NCI-H748 (cell line): ENCODE measurements around the gene SIGLEC11.
"Not testable (repeated sequence)": the region's sequence is repeated elsewhere in the genome, so short reads cannot be mapped to it uniquely, and the experiment has no call there.

Experiments used
- DNase-seq: peaks from one replicate; lab custom pipeline; 2025; ENCODE audit not compliant: unreplicated experiment; lab: John Stamatoyannopoulos, UW

Gene SIGLEC11

GRCh38 chr19:49981603-49982593 lies 20.9 kb upstream of the SIGLEC11 start:
- no peak for DNase-seq

GRCh38 chr19:49978324-49978723 lies 17.4 kb upstream of the SIGLEC11 start:
- no peak for DNase-seq

- no peak for DNase-seq
Measured at GRCh38 chr19:49977881-49978280, 16.9 kb upstream of the SIGLEC11 start.

GRCh38 chr19:49977076-49977475 lies 16.1 kb upstream of the SIGLEC11 start:
- DNase-seq: no peak

- no peak for DNase-seq
Measured at GRCh38 chr19:49976496-49976895, 15.5 kb upstream of the SIGLEC11 start.

GRCh38 chr19:49975051-49975450 lies 14.1 kb upstream of the SIGLEC11 start:
- no peak for DNase-seq

- no peak for DNase-seq
Measured at GRCh38 chr19:49973987-49974386, 13.0 kb upstream of the SIGLEC11 start.

- DNase-seq: no peak
Measured at GRCh38 chr19:49972841-49973240, 11.9 kb upstream of the SIGLEC11 start.

GRCh38 chr19:49971991-49972411 lies 11.0 kb upstream of the SIGLEC11 start:
- DNase-seq: no peak

- DNase-seq: not testable (repeated sequence)
Measured at GRCh38 chr19:49969355-49969754, 8.4 kb upstream of the SIGLEC11 start.

- no peak for DNase-seq
Measured at GRCh38 chr19:49968279-49968922, 7.4 kb upstream of the SIGLEC11 start.

- not testable (repeated sequence) for DNase-seq
Measured at GRCh38 chr19:49959892-49960291, 1.1 kb downstream of the SIGLEC11 start.

GRCh38 chr19:49958596-49958995 lies 2.4 kb downstream of the SIGLEC11 start:
- DNase-seq: not testable (repeated sequence)

GRCh38 chr19:49958144-49958543 lies 2.8 kb downstream of the SIGLEC11 start:
- not testable (repeated sequence) for DNase-seq

GRCh38 chr19:49957262-49957915 lies 3.6 kb downstream of the SIGLEC11 start:
- DNase-seq: no peak

- DNase-seq: no peak
Measured at GRCh38 chr19:49956115-49956495, 4.9 kb downstream of the SIGLEC11 start.

- no peak for DNase-seq
Measured at GRCh38 chr19:49954933-49955332, 6.0 kb downstream of the SIGLEC11 start.

- no peak for DNase-seq
Measured at GRCh38 chr19:49954092-49954829, 6.7 kb downstream of the SIGLEC11 start.

GRCh38 chr19:49953416-49953815 lies 7.6 kb downstream of the SIGLEC11 start:
- DNase-seq: no peak

- no peak for DNase-seq
Measured at GRCh38 chr19:49952906-49953305, 8.1 kb downstream of the SIGLEC11 start.

GRCh38 chr19:49952479-49952836 lies 8.5 kb downstream of the SIGLEC11 start:
- DNase-seq: no peak
